ENCODE results near the gene PDE4B.
"Not testable (repeated sequence)": the region's sequence is repeated elsewhere in the genome, so short reads cannot be mapped to it uniquely, and the experiment has no call there.

GRCh38 chr1:65856591-65856990, 63.9 kb downstream of the PDE4B start:
- TF ChIP-seq CTCF (IDR thresholded peaks at IDR 0.05; ENCODE audit: poor library complexity, severe bottlenecking); EP300 (conservative IDR thresholded peaks at IDR 0.05; ENCODE audit: poor library complexity, severe bottlenecking); EZH2 (IDR thresholded peaks at IDR 0.05; ENCODE audit: borderline replicate concordance, insufficient read depth, low read length, poor library complexity, severe bottlenecking): not testable (repeated sequence)

Data from neural cell (in vitro differentiated cells).